Amniotic epithelial cell (primary cell): ENCODE results near the gene SLC25A31.

Source experiments
- DNase-seq: peaks from one replicate; pipeline ENCODE4 v3.0.0-alpha.2; 2010; ENCODE audit warnings: low read depth

The SLC25A31 gene

GRCh38 chr4:127730142-127730913, at the start of gene SLC25A31:
SLC25A31 (plus strand) TSS chr4:127730400; CDS start chr4:127730546, 146 bp downstream.
- DNase-seq: no peak

GRCh38 chr4:127685292-127685691, 44.9 kb upstream of the SLC25A31 start:
- peak; percentile 79 for DNase-seq

- no peak for DNase-seq
Measured at GRCh38 chr4:127686658-127687057, 43.5 kb upstream of the SLC25A31 start.

- DNase-seq: no peak
Measured at GRCh38 chr4:127687580-127687979, 42.6 kb upstream of the SLC25A31 start.

- peak; percentile 79 for DNase-seq
Measured at GRCh38 chr4:127698789-127699200, 31.4 kb upstream of the SLC25A31 start.

- peak; percentile 66 for DNase-seq
Measured at GRCh38 chr4:127708985-127709384, 21.2 kb upstream of the SLC25A31 start.

- no peak for DNase-seq
Measured at GRCh38 chr4:127709456-127709855, 20.7 kb upstream of the SLC25A31 start.

GRCh38 chr4:127731406-127731805, 1.2 kb downstream of the SLC25A31 start:
- DNase-seq: no peak

GRCh38 chr4:127732623-127733328, 2.6 kb downstream of the SLC25A31 start:
- peak; percentile 43 for DNase-seq

- DNase-seq: no peak
Measured at GRCh38 chr4:127734976-127735375, 4.8 kb downstream of the SLC25A31 start.

GRCh38 chr4:127737295-127737694, 7.1 kb downstream of the SLC25A31 start:
- DNase-seq: no peak

- no peak for DNase-seq
Measured at GRCh38 chr4:127741247-127741646, 11.0 kb downstream of the SLC25A31 start.

- DNase-seq: no peak
Measured at GRCh38 chr4:127747883-127748282, 17.7 kb downstream of the SLC25A31 start.

- DNase-seq: no peak
Measured at GRCh38 chr4:127748957-127749356, 18.8 kb downstream of the SLC25A31 start.

- no peak for DNase-seq
Measured at GRCh38 chr4:127756906-127757305, 26.7 kb downstream of the SLC25A31 start.

- no peak for DNase-seq
Measured at GRCh38 chr4:127759228-127759820, 29.1 kb downstream of the SLC25A31 start.

GRCh38 chr4:127759893-127760292, 29.7 kb downstream of the SLC25A31 start:
- DNase-seq: no peak

GRCh38 chr4:127771535-127772275, 41.5 kb downstream of the SLC25A31 start:
- no peak for DNase-seq

GRCh38 chr4:127772769-127773671, 42.8 kb downstream of the SLC25A31 start:
- no peak for DNase-seq

- no peak for DNase-seq
Measured at GRCh38 chr4:127775843-127776242, 45.6 kb downstream of the SLC25A31 start.

- no peak for DNase-seq
Measured at GRCh38 chr4:127776620-127777019, 46.4 kb downstream of the SLC25A31 start.
